Measurements from ENCODE around the gene LMO3. TPM values are rescaled to one million over a fixed set of nuclear protein-coding genes. Genes with fewer than 3 reads are reported as not detected.

Gene LMO3
- total RNA-seq, 1 donor from 2014 or later: 54.3 TPM

DNA sequence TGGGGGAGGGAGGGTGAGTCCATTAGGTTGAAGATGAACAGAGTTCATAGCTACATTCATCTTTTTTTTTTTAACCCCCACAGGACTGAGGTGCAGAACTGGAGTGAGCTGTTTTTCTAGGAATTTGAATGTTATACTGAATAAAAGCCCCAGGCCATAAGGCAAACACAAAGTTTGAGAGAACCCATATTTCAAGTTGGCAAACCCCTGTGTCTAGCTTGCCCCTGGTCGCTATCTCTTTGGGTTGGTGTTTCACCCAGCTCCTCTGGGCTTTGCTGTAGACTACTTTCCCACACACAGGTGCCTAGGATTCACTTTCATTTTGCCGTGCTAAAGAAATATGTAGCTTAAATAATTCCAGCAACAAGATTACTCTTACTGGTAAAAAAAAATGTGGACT is 5.2 kb upstream of the LMO3 start:
- H4K20me1 ChIP-seq (ENCODE audit: low read depth): no peaks in the 10 kb centered on the region
- H3K27ac ChIP-seq: no peak overlapping the region
- no peak overlapping the region for H3K9ac ChIP-seq
- DNase-seq (ENCODE audit: low spot score): no peak
- peaks cover 47% of the 10 kb centered on the region for H3K27me3 ChIP-seq
- H3K9me3 Mint-ChIP-seq: no peaks in the 10 kb centered on the region
- H2AFZ ChIP-seq (replicated peaks): peak overlapping the region; percentile 36
- H3K4me1 ChIP-seq: peaks cover 49% of the 10 kb centered on the region
- H3K36me3 Mint-ChIP-seq: no peaks in the 10 kb centered on the region
- no peaks in the 10 kb centered on the region for H3K36me3 ChIP-seq
- H3F3A ChIP-seq (ENCODE audit: low read depth): peaks cover 4% of the 10 kb centered on the region
- peaks cover 47% of the 10 kb centered on the region for H3K4me1 Mint-ChIP-seq
- no peaks in the 10 kb centered on the region for H3K79me2 ChIP-seq (ENCODE audit: low read depth)
- peak overlapping the region; percentile 65 for H3K4me2 ChIP-seq
- H3K27ac Mint-ChIP-seq: no peak overlapping the region
- H3K4me3 Mint-ChIP-seq: no peak overlapping the region
- no peaks in the 10 kb centered on the region for H3K9me3 ChIP-seq (ENCODE audit: low read depth)
- H3K4me3 ChIP-seq: no peak overlapping the region
- TF ChIP-seq CTCF (IDR thresholded peaks at IDR 0.05) (no peak), EZH2phosphoT487 (IDR thresholded peaks at IDR 0.05) (no peak), EZH2 (IDR thresholded peaks at IDR 0.05) (no peak)
- peaks cover 5% of the 10 kb centered on the region for H3K27me3 Mint-ChIP-seq (ENCODE audit: insufficient read depth, low read depth)

DNA sequence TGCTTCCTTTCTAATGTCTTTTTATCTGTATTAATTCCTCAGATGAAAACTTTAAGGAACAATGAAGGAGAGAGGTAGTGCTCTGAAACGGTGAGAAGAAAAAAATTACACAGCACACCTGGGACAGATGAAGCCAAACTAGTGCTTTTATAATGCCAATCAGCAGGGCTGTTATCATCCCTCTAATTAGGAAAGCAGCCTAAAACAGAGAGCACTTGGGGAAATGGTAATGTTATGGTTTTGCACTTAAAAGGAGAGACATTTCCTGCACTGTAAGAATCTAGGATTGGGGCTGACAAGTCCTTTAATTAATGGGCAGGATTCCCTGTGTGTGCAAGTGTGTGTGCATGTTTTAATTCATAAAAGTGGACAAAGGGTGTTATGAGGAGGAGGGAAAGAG is 4.8 kb upstream of the LMO3 start:
- Histone ChIP-seq H4K20me1 (ENCODE audit: low read depth) (no peaks in the 10 kb centered on the region), H3K27ac (no peak overlapping the region), H2AFZ (replicated peaks) (peak overlapping the region; percentile 36), H3K9ac (no peak overlapping the region), H3K9me3 (ENCODE audit: low read depth) (no peaks in the 10 kb centered on the region), H3F3A (ENCODE audit: low read depth) (peaks cover 4% of the 10 kb centered on the region), H3K4me1 (peaks cover 49% of the 10 kb centered on the region), H3K79me2 (ENCODE audit: low read depth) (no peaks in the 10 kb centered on the region), H3K4me2 (peak overlapping the region; percentile 65), H3K36me3 (no peaks in the 10 kb centered on the region), H3K4me3 (no peak overlapping the region), H3K27me3 (peaks cover 51% of the 10 kb centered on the region)
- Mint-ChIP-seq H3K27ac (no peak overlapping the region), H3K27me3 (ENCODE audit: insufficient read depth, low read depth) (peaks cover 5% of the 10 kb centered on the region), H3K9me3 (no peaks in the 10 kb centered on the region), H3K4me1 (peaks cover 47% of the 10 kb centered on the region), H3K36me3 (no peaks in the 10 kb centered on the region), H3K4me3 (no peak overlapping the region)
- DNase-seq (ENCODE audit: low spot score): no peak
- no peak for TF ChIP-seq EZH2phosphoT487 (IDR thresholded peaks at IDR 0.05)
- TF ChIP-seq CTCF (IDR thresholded peaks at IDR 0.05): no peak
- no peak for TF ChIP-seq EZH2 (IDR thresholded peaks at IDR 0.05)

DNA sequence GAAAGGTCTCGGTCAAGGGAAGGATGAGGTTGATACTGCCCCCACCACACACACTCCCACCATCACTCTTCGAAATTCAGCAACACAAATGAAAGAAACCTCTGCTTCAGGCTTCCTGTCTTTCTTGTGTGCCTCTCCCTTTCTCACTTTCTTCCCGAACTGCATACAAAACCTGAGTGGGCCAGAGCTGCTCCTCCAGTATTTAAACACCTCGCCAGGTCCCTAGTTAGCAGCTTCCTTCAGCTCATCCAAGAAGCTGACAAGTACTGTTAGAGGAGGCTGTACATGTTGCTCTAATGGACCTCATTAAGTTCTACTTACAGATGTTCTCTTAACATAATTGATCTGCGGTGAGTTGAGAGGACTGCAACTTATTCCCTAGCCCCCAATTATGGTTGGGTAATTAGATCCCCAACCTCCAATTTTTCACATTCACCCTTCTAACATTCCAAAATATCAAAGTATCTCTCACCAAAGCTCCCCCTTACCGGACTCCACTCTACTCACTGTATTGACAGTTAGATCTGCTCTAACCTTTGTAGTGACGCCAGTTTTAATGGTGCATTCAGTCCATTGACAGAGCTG is 4.1 kb upstream of the LMO3 start:
- peak overlapping the region; percentile 65 for H3K4me2 ChIP-seq
- H3K27me3 Mint-ChIP-seq (ENCODE audit: insufficient read depth, low read depth): peaks cover 5% of the 10 kb centered on the region
- TF ChIP-seq EZH2phosphoT487 (IDR thresholded peaks at IDR 0.05) (no peak), EZH2 (IDR thresholded peaks at IDR 0.05) (no peak), CTCF (IDR thresholded peaks at IDR 0.05) (no peak)

More for the DNA sequence above, 4.1 kb upstream of the LMO3 start:
- H3K27me3 ChIP-seq: peaks cover 56% of the 10 kb centered on the region
- no peaks in the 10 kb centered on the region for H3K36me3 Mint-ChIP-seq
- peaks cover 47% of the 10 kb centered on the region for H3K4me1 Mint-ChIP-seq
- H3K9me3 Mint-ChIP-seq: no peaks in the 10 kb centered on the region
- no peak overlapping the region for H3K27ac ChIP-seq
- H3K36me3 ChIP-seq: no peaks in the 10 kb centered on the region
- DNase-seq (ENCODE audit: low spot score): no peak
- no peaks in the 10 kb centered on the region for H3K79me2 ChIP-seq (ENCODE audit: low read depth)
- no peak overlapping the region for H3K9ac ChIP-seq
- H3K4me3 ChIP-seq: peak overlapping the region; percentile 11
- peak overlapping the region; percentile 7 for H3K27ac Mint-ChIP-seq
- H2AFZ ChIP-seq (replicated peaks): no peak overlapping the region
- H3K9me3 ChIP-seq (ENCODE audit: low read depth): no peaks in the 10 kb centered on the region
- H3F3A ChIP-seq (ENCODE audit: low read depth): peaks cover 6% of the 10 kb centered on the region
- peaks cover 49% of the 10 kb centered on the region for H3K4me1 ChIP-seq
- H3K4me3 Mint-ChIP-seq: peak overlapping the region; percentile 62
- no peaks in the 10 kb centered on the region for H4K20me1 ChIP-seq (ENCODE audit: low read depth)
